ENCODE data around the gene EEFSEC.

Gene EEFSEC

DNA sequence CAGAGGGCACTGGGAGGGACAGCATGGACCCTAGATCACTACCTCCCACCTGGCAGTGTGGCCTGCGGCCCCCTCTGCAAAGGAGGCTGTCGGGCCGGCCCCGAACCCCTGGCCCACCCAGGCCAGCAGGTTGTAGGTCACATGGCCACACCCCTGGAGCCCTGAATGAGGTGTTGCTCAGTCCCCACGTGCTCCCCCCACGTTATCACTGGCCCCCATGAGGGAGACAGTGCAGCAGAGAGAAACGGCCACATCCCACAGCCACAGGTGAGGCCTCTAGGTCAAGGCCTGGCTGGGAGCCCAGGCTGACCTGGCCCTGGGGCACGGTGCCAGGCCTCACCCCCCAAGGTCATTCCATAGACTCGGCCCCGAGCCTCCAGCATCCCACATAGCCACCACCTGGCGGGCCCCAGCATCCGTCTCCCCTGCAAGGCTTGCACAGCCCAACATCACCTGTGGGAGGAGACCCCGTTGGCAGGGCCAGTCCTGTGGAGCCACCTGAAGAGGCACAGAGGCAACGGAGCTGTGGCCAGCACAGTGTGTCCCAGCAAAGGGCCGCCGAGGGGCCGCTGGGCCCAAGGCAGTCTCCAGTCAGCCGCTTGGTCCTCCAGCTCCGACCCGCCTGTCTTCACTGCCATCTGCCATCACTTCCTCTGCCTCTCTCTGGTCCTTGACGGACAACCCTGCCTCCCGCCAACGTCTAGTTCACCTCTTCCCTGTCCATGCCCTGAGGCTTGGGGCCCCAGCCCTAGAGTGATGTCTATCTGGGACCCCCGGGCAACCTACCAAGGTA is 260.3 kb downstream of the EEFSEC start:
- no peak for DNase-seq (ENCODE audit: low spot score)
- TF ChIP-seq, protein P1, sequence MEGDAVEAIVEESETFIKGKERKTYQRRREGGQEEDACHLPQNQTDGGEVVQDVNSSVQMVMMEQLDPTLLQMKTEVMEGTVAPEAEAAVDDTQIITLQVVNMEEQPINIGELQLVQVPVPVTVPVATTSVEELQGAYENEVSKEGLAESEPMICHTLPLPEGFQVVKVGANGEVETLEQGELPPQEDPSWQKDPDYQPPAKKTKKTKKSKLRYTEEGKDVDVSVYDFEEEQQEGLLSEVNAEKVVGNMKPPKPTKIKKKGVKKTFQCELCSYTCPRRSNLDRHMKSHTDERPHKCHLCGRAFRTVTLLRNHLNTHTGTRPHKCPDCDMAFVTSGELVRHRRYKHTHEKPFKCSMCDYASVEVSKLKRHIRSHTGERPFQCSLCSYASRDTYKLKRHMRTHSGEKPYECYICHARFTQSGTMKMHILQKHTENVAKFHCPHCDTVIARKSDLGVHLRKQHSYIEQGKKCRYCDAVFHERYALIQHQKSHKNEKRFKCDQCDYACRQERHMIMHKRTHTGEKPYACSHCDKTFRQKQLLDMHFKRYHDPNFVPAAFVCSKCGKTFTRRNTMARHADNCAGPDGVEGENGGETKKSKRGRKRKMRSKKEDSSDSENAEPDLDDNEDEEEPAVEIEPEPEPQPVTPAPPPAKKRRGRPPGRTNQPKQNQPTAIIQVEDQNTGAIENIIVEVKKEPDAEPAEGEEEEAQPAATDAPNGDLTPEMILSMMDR (conservative IDR thresholded peaks at IDR 0.05; ENCODE audit: low read depth), result no peak
- CTCF ChIA-PET, result no interaction called here
- POLR2A ChIA-PET (ENCODE audit: low non-redundant PET), result no interaction called here
- H3K27ac ChIP-seq, result no peak overlapping the region

DNA sequence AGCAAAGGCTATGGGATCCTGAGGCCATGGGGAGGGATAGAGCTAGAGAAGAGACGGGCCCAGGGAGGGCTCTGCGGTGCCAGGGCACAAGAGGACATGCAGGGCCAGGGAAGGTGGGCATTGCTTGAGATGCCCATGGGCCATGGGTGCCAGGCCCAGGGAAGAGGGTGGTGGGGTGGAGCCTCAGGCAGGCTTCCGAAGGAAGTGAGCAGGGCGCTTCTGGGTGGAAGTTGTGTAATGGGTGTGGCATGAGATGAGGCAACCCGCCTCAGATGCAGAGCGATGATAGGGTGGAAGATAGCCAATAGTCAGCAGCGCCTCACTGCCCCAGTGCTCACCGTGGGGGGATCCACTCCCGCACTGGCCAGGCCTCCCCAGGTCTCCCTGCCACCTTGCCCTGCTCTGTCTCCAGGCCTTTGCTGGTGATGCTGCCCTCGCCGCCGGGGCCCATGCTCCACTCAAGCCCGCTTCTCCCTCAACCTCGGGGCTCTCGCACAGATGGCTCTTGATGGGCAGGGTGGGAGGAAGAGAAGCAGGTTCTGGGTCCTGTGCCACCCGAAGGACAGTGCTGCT is 262.0 kb downstream of the EEFSEC start:
- DNase-seq (ENCODE audit: low spot score), result no peak
- CTCF ChIA-PET, result interaction anchor here (0.5 kb wide), 1 partner anchor 485 kb away, joined by 5 read pairs; no protein-coding TSS in a partner anchor
- POLR2A ChIA-PET (ENCODE audit: low non-redundant PET), result no interaction called here
- H3K27ac ChIP-seq, result peak overlapping the region; percentile 78; the same call in 1 of the 2 replicates
- TF ChIP-seq, protein P1 (conservative IDR thresholded peaks at IDR 0.05; ENCODE audit: low read depth), result no peak

DNA sequence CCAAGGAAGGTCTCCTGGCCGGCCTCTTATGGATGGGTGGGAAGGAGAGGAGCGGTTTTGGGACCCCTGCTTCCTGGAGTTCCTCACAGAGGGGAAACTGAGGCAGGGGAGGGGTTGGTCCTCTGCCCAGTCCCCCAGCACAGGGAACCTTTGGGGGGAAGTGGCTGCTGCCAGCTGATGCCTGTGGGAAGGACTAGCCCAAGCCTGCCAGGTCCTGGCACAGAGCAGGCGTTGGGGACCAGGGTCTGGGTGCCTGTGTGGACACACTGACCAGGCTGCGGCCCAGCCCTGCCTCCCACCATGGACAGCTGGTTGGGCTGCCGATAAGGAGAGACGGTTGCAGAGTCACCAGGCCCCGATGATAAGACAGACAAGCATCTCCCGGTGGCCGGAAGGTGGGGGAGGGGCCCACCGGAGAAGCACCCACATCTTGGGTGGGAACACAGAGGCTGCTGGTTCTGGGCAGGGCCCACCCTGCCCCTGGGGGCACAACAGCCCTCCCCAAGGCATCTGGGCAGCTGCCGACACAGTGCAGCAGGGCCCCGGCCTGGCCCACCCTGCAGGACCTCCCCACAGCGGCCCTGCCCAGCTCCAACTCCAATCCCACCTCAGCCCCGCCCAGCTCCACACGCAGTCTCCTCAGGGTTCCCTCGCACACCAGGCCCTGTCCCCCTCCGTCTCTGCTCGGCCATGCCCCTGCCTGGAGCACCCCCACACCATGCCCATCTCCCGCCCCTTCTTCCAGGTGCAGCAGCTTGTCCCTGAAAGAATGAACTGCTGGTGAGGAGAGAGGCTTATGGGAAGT is 262.7 kb downstream of the EEFSEC start:
- TF ChIP-seq, protein P1 (conservative IDR thresholded peaks at IDR 0.05; ENCODE audit: low read depth), result no peak
- DNase-seq (ENCODE audit: low spot score), result no peak
- POLR2A ChIA-PET (ENCODE audit: low non-redundant PET), result no interaction called here
- CTCF ChIA-PET, result interaction anchor here (0.5 kb wide), 1 partner anchor 484 kb away, joined by 5 read pairs; no protein-coding TSS in a partner anchor
- H3K27ac ChIP-seq, result peak overlapping the region; percentile 78

DNA sequence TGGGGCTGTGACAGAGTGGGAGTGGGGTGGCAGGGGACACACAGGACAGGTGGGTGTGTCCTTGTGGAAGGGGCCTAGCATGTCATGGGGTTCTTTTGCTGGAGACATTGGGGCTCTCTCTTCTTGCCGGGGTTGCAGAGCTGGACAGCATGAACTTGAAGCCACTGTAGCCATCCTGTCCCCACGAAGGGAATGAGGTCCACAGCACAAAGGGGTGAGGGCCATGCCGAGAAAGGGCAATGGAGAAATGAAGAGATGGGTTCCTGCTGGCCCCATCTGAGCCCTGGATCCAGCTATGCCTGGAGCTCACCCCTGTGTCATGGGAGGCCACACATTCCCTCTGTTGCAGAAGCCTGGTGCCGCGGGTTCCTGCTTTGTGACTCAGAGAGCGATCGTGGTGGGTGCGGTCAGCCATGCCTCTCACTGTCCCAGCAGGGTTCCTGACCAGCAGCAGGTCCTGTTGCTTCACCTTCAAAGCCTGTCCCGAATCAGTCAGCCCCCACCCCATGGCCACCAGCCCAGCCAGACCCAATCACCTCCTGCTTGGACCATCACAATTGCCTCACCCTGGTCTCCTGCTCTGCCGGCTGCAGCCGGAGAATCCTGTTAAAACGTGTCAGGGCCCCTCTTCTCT is 263.4 kb downstream of the EEFSEC start:
- peak overlapping the region; percentile 78 for H3K27ac ChIP-seq
- ChIA-PET POLR2A (ENCODE audit: low non-redundant PET) (no interaction called here), CTCF (interaction anchor here (0.6 kb wide), 1 partner anchor 18 kb away, joined by 6 read pairs; no protein-coding TSS in a partner anchor)
- peak; percentile 87 for DNase-seq (ENCODE audit: low spot score)
- TF ChIP-seq, protein P1 (conservative IDR thresholded peaks at IDR 0.05; ENCODE audit: low read depth), result no peak

DNA sequence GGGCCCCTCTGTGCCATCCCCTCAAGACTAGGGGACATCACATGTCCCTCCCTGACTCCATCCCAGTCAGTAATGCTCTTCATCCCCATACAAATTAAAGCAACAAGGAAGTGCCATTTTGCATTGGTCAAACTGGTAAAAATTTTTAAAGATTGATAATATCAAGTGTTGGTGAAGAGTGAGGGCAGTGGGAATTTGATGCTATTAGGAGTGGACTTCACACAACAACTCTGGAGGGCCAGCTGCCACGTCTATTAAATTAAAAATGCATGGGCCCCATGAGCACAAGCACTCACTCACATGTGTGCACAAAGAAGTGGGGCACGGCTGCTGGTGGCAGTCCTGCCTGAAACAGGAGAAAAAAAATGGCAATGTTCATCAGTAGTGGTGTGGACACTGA is 265.6 kb downstream of the EEFSEC start:
- ChIA-PET CTCF (no interaction called here), POLR2A (ENCODE audit: low non-redundant PET) (no interaction called here)
- H3K27ac ChIP-seq, result no peak overlapping the region
- DNase-seq (ENCODE audit: low spot score), result no peak
- TF ChIP-seq, protein P1 (conservative IDR thresholded peaks at IDR 0.05; ENCODE audit: low read depth), result no peak

DNA sequence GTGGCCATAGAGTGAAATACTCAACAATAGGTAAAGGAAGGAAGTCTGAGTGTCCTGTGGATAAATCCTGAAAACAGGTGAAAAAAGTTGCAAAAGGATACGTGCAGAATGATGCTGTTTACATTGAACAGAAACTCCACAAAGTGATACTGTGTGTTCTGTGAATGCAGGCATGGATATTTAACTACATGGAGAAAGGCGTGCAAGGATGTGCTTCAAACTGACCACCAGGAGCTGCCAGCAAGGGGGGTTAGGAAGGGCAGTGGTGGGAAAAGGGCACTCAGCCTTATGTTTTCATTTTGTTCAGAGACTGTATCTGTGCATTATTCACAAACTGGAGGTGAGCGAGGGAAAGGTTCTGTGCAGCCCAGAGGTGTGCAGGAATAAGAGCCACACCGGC is 266.0 kb downstream of the EEFSEC start:
- no peak for DNase-seq (ENCODE audit: low spot score)
- H3K27ac ChIP-seq, result no peak overlapping the region
- POLR2A ChIA-PET (ENCODE audit: low non-redundant PET), result no interaction called here
- CTCF ChIA-PET, result no interaction called here
- TF ChIP-seq, protein P1 (conservative IDR thresholded peaks at IDR 0.05; ENCODE audit: low read depth), result no peak

Measured in RWPE1 (cell line).